Lower lobe of right lung (tissue), 2 donors: Measurements from ENCODE around the gene MEX3D. TPM values are rescaled to one million over a fixed set of nuclear protein-coding genes. Genes with fewer than 3 reads are reported as not detected.

Experiments
- ATAC-seq, 2 donors: fragments of 200-7000 bp; cut with Tn5 transposase; one replicate each; pipeline ENCODE4 v1.9.1; 2020 to 2022; ENCODE audit warnings: mild to moderate bottlenecking in 2 of 2, moderate library complexity in 2 of 2
- DNase-seq: peaks from one replicate; pipeline ENCODE4 v3.0.0-alpha.2; 2020
- H3K27ac ChIP-seq: fragments of 200-600 bp; one replicate; pipeline ENCODE4 v1.8.0; 2022
- H3K27me3 ChIP-seq: fragments of 200-600 bp; one replicate; pipeline ENCODE4 v1.8.0; 2022; ENCODE audit warnings: low read depth
- H3K36me3 ChIP-seq: fragments of 200-600 bp; one replicate; pipeline ENCODE4 v1.8.0; 2022; ENCODE audit warnings: mild to moderate bottlenecking
- H3K4me1 ChIP-seq: fragments of 200-600 bp; one replicate; pipeline ENCODE4 v1.8.0; 2022
- H3K4me3 ChIP-seq: fragments of 200-600 bp; one replicate; pipeline ENCODE4 v1.8.0; 2022; ENCODE audit warnings: mild to moderate bottlenecking
- H3K9me3 ChIP-seq: fragments of 200-600 bp; one replicate; pipeline ENCODE4 v1.8.0; 2022
- intact Hi-C: fragments of 100-400 bp; cut with DNase I; formaldehyde crosslinking; loops from one replicate; pipeline ENCODE4 v1.11.0; 2022
- total RNA-seq: library from RNA; stranded (reverse); fragmentation: NEBNext Ultra II Directional; extraction: Animal tissue kit (Norgen Biotek cat#: 25700); gene quantifications from one replicate; pipeline ENCODE4 v1.2.1, GENCODE V29; 2021
- TF ChIP-seq, protein P1 (sequence below): fragments of 200-600 bp; IDR thresholded peaks from one replicate; pipeline ENCODE4 v1.8.0; 2022; ENCODE audit warnings: antibody characterized with exemption, mild to moderate bottlenecking
- donor health status: DM: no; HTN: yes; CAD: no; lungs with severe emphysema.

The MEX3D gene
- total RNA-seq, 1 donor from 2014 or later = 18.5 TPM

DNA sequence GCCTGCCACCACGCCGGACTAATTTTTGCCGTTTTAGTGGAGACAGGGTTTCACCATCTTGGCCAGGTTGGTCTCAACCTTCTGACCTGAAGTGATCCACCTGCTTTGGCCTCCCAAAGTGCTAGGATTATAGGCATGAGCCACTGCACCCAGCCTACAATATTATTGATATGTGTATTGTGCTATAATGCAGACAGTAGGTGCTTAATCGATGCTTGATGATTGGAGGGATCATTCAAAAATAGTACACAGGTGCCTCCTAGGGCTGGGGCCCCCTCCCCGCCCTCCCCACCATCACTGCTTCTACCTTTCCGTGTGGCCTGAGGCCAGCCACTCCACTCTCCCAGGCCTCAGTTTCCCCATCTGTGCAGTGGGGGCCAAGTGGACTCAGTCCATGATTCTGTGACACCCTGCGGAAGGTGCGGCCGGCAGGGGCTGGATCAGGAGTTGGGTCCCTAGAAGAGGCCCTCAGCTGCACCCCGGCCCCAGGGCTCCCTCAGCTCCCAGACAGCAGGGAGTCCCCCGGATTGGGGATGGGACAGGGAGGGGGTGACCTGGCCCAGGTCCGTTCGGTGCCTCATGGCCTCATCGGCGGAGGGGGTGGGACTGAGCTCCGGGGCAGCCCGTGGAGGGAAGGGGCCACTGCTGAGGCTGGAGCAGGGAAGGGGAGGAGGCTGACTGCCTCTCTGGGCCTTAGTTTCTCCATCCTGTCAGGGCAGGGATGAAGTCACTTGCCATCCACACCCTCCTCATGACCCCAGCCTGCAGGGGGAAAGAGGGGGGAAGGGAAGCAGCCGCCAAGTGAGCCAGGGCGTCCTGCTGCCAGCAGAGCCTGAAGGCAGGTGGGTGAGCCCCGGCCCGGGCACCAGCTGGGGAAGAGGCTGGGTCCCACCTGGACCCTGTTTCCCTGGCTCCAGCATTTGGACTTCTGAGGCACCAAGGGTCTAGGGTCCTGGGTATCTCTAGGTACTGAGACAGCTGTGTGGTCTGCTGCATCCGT, 56.5 kb downstream of the MEX3D start:
- Histone ChIP-seq H3K27me3 (peaks cover 52% of the 10 kb centered on the region), H3K9me3 (no peaks in the 10 kb centered on the region), H3K36me3 (no peaks in the 10 kb centered on the region), H3K4me1 (peaks cover 20% of the 10 kb centered on the region), H3K4me3 (no peak overlapping the region), H3K27ac (no peak overlapping the region)
- intact Hi-C loops = no loop called here
- TF ChIP-seq, protein P1, sequence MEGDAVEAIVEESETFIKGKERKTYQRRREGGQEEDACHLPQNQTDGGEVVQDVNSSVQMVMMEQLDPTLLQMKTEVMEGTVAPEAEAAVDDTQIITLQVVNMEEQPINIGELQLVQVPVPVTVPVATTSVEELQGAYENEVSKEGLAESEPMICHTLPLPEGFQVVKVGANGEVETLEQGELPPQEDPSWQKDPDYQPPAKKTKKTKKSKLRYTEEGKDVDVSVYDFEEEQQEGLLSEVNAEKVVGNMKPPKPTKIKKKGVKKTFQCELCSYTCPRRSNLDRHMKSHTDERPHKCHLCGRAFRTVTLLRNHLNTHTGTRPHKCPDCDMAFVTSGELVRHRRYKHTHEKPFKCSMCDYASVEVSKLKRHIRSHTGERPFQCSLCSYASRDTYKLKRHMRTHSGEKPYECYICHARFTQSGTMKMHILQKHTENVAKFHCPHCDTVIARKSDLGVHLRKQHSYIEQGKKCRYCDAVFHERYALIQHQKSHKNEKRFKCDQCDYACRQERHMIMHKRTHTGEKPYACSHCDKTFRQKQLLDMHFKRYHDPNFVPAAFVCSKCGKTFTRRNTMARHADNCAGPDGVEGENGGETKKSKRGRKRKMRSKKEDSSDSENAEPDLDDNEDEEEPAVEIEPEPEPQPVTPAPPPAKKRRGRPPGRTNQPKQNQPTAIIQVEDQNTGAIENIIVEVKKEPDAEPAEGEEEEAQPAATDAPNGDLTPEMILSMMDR = no peak
- no peak for ATAC-seq
- DNase-seq = no peak

DNA sequence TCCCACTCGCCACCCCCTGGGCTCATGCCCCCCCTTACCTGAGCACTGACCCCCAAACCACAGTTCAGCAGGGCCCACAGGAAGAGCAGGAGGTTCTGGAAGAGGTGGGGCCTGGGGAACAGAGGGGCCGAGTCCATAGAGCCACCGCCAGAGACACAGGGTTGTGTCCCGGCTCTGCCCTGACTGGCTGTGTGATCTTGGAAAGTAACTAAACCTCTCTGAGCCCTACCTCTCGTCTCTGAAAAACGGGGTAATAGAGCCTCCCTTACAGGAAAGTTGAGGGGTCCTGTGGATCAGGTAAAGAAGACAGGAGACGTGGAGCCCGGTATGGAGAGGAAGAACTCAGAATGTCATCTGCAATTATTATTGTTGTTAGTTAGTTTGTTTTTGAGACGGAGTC, 57.3 kb downstream of the MEX3D start:
- Histone ChIP-seq H3K27me3 (peaks cover 47% of the 10 kb centered on the region), H3K27ac (no peak overlapping the region)

DNA sequence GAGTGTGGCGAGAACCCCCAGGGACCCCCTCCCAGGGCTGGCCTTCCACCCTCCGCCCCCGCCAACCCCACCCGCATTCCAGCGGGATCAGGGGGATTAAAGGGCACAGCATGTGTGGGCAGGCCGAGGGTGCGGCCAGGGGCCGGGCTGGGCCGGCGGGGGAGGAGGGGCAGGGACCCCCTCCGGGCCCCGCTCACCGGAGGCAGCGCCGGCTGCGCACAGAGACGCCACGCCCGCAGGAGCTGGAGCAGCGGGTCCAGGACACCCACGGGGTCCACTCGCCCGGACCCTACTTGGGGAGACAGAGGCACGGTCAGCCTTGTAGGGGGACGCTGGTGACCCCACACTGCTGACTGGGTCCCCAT, 57.7 kb downstream of the MEX3D start:
- Histone ChIP-seq H3K27ac (no peak overlapping the region), H3K9me3 (no peaks in the 10 kb centered on the region), H3K4me3 (no peak overlapping the region), H3K4me1 (peaks cover 20% of the 10 kb centered on the region), H3K27me3 (peaks cover 47% of the 10 kb centered on the region), H3K36me3 (no peaks in the 10 kb centered on the region)
- intact Hi-C loops = no loop called here
- TF ChIP-seq, protein P1 = no peak
- ATAC-seq (no peak), DNase-seq (no peak)

More for the DNA sequence above, 57.3 kb downstream of the MEX3D start:
- H3K36me3 ChIP-seq = no peaks in the 10 kb centered on the region
- H3K9me3 ChIP-seq = no peaks in the 10 kb centered on the region
- ATAC-seq (no peak), DNase-seq (no peak)
- intact Hi-C loops = no loop called here
- H3K4me3 ChIP-seq = no peak overlapping the region
- peaks cover 20% of the 10 kb centered on the region for H3K4me1 ChIP-seq
- TF ChIP-seq, protein P1 = no peak

DNA sequence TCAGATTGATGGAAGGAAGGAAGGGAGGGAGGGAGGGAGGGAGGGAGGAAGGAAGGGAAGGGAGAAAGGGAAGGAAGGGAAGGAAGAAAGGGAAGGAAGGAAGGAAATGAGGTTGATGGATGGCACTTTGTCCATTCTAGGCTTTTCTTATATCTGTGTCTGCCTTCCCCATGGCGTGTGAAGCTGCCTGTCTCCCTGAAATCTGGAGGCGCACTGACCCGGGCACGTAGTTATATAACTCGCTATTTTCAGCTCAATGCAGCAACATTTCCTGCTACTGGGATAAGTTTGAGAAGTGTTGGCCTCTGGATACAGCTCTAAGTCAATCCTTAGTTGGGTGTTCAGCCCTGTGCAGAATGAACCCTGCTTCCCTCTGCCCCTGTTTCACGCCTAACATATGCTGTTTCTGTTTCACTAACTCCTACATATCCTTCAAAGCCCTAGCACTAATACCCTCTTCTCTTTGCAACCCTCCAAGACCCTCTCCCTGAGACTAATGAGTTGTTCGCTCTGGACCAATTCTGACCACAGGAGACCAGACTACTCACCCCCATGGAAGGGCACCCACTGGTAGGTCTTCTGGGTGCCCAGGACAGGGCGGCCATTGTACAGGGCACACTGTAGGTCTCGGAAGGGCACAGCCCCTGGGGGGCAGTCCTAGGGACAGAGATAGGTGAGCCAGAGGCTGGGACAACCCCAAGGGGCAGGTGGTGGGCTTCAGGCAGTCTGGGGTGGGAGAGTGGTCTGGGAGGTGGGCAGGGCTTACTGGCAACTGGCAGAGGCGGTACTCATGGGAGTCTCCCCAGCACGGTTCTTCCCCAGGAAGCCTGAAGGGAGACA, 58.3 kb downstream of the MEX3D start:
- no peak overlapping the region for H3K4me3 ChIP-seq
- H3K36me3 ChIP-seq = no peaks in the 10 kb centered on the region
- H3K4me1 ChIP-seq = peaks cover 20% of the 10 kb centered on the region
- H3K27me3 ChIP-seq = peaks cover 42% of the 10 kb centered on the region
- TF ChIP-seq, protein P1 = no peak
- ATAC-seq = no peak
- no peak overlapping the region for H3K27ac ChIP-seq
- intact Hi-C loops = no loop called here
- no peak for DNase-seq
- H3K9me3 ChIP-seq = no peaks in the 10 kb centered on the region

DNA sequence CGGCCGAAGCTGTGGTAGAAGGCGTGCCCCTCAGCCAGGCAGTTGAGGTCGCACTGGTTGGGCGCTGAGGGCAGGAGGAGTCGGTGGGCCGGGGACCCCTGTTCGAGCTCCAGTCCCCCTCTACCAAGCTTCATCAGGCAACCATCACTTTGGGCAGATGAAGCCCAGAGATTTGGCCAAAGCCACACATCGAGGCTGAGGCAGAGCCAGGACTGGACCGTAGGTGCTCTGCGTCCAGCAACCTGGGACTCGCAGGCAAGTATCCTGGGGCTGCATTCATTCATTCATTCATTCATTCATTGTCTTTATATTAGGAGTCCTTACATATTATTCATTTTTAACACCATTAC, 59.6 kb downstream of the MEX3D start:
- no peak for ATAC-seq
- Histone ChIP-seq H3K27ac (no peak overlapping the region), H3K36me3 (no peaks in the 10 kb centered on the region), H3K9me3 (no peaks in the 10 kb centered on the region), H3K4me1 (peaks cover 19% of the 10 kb centered on the region), H3K4me3 (peak overlapping the region; percentile 55), H3K27me3 (peaks cover 38% of the 10 kb centered on the region)
- no peak for DNase-seq
- TF ChIP-seq, protein P1 = no peak
- intact Hi-C loops = no loop called here
